Measurements from ENCODE around the gene CGB2. TPM values are rescaled to one million over a fixed set of nuclear protein-coding genes. Genes with fewer than 3 reads are reported as not detected.

The CGB2 gene
- total and polyA plus RNA-seq, 9 of the 15 experiments (the other 6 are each of a cell fraction or from before 2014, with no cell fraction given) = 0.22 TPM; not detected in 8

GRCh38 chr19:48993175-48994034 is 38.3 kb upstream of the CGB2 start, which contains the start of the genes GYS1 and RUVBL2 (continued):
- 0 out of 2 replicates have a peak, but pooled peaks have one; percentile 20 for TF ChIP-seq ARID3A (IDR thresholded peaks at IDR 0.05; ENCODE audit: borderline replicate concordance, low read depth, low read length)

GRCh38 chr19:48994035-48994386 is 37.7 kb upstream of the CGB2 start:
- Histone ChIP-seq H3K4me2 (ENCODE audit: insufficient read depth, low read length) (peak overlapping the region; percentile 99), H4K20me1 (replicated peaks; ENCODE audit: control insufficient read depth, insufficient read depth, low read length) (0 out of 2 replicates have a peak, but pooled peaks cover 2% of the 10 kb centered on the region), H3K9ac (ENCODE audit: insufficient read depth in 1 of 2, low read depth in 2 of 2, low read length in 2 of 2) (peak overlapping the region; percentile 94 to 95), H3K27ac (ENCODE audit: extremely low read depth, low read depth, low read length) (peak overlapping the region; percentile 91), H3K27me3 (ENCODE audit: control insufficient read depth in 2 of 2, insufficient read depth in 2 of 2, low read length in 2 of 2) (no peaks in the 10 kb centered on the region), H3K4me1 (replicated peaks in 1 of 2; ENCODE audit: control insufficient read depth in 2 of 2, insufficient read depth in 2 of 2, low read length in 2 of 2) (peaks cover 5 to 30% of the 10 kb centered on the region in 2 experiments; a peak in 4 of 5 replicates), H3K36me3 (ENCODE audit: control insufficient read depth, insufficient read depth, low read length) (peaks cover 42% of the 10 kb centered on the region; the same call in 2 of the 3 replicates), H3K4me3 (peak overlapping the region; percentile 87), H3K79me2 (ENCODE audit: control insufficient read depth, insufficient read depth, low read length) (peaks cover 80% of the 10 kb centered on the region), H2AFZ (ENCODE audit: low read depth, low read length) (peak overlapping the region; percentile 61; the same call in 1 of the 2 replicates), H3K9me3 (replicated peaks; ENCODE audit: control insufficient read depth, insufficient read depth, low read depth, low read length) (no peaks in the 10 kb centered on the region), H3K9me1 (ENCODE audit: control insufficient read depth, insufficient read depth, low read length) (no peaks in the 10 kb centered on the region)
- ATAC-seq (no peak), FAIRE-seq (no peak), DNase-seq (ENCODE audit: extremely low read depth in 1 of 4, low spot score in 3 of 4) (no peak)
- WGBS (ENCODE audit: insufficient coverage, low coverage, missing lambda C conversion rate) = 0% methylated on average over 13 of the region's 13 CpGs
- BruUV-seq (replicated peaks) = TSS peak; percentile 79
- ChIA-PET CTCF (ENCODE audit: low intra/inter-chr PET ratio) (no interaction called here), POLR2A (interaction anchor here (0.7 to 3.0 kb wide), 13 partner anchors 9 to 364 kb away, joined by 3 to 42 read pairs (median 4); partner anchors contain the start of gene FTL)
- intact Hi-C loops (cut with micrococcal nuclease) = loop anchor here (10.0 kb wide), 2 partner anchors 161 to 231 kb away; partner anchors contain the start of genes HRC and TRPM4
- in situ Hi-C loops (cut with MboI) = no loop called here
- no peak for TF ChIP-seq MYBL2 (IDR thresholded peaks at IDR 0.05; ENCODE audit: low read depth)
- no peak for TF ChIP-seq MYBL2 (CRISPR knock-in tag; IDR thresholded peaks at IDR 0.05; ENCODE audit: borderline replicate concordance)
- TF ChIP-seq PHF21A (IDR thresholded peaks at IDR 0.05; ENCODE audit: borderline replicate concordance, low read depth) = no peak
- no peak; the same call in 1 of the 2 replicates for TF ChIP-seq MBD2 (IDR thresholded peaks at IDR 0.05; ENCODE audit: borderline replicate concordance, low read depth)
- TF ChIP-seq GABPA (tag; conservative IDR thresholded peaks at IDR 0.05; ENCODE audit: low read depth) = peak; percentile 77
- TF ChIP-seq ZBTB1 (CRISPR knock-in tag; IDR thresholded peaks at IDR 0.05; ENCODE audit: borderline replicate concordance, low read depth) = 0 out of 2 replicates have a peak, but pooled peaks have one; percentile 9
- TF ChIP-seq C11orf30 (IDR thresholded peaks at IDR 0.05; ENCODE audit: low read depth) = peak; percentile 3; the same call in 1 of the 2 replicates
- TF ChIP-seq CHD2 (IDR thresholded peaks at IDR 0.05; ENCODE audit: low read depth, low read length) = 0 out of 2 replicates have a peak, but pooled peaks have one; percentile 0

All from K562 (cell line).